Neuronal stem cell (in vitro differentiated cells): ENCODE data around the gene ACP7.

Source experiments
- DNase-seq: peaks from one replicate; pipeline ENCODE4 v3.0.0-alpha.2; 2013; ENCODE audit warnings: low spot score
- H2AFZ ChIP-seq: one replicate; pipeline ENCODE4 v1.6.1; 2013; ENCODE audit warnings: mild to moderate bottlenecking, low read length, inconsistent platforms
- H2AK5ac ChIP-seq: 2 replicates; pipeline ENCODE4 v1.6.1; 2013; ENCODE audit warnings: low read depth, mild to moderate bottlenecking, inconsistent platforms, low read length, moderate library complexity, mixed read lengths
- H2BK120ac ChIP-seq: 2 replicates; pipeline ENCODE4 v1.6.1; 2013; ENCODE audit warnings: low read depth, mild to moderate bottlenecking, inconsistent platforms, low read length, moderate library complexity, mixed read lengths
- H2BK12ac ChIP-seq: one replicate; pipeline ENCODE4 v1.6.1; 2013; ENCODE audit warnings: low read length, inconsistent platforms
- H2BK15ac ChIP-seq: 2 replicates; pipeline ENCODE4 v1.6.1; 2013; ENCODE audit warnings: mild to moderate bottlenecking, low read length, inconsistent platforms, mixed read lengths
- H2BK5ac ChIP-seq: one replicate; pipeline ENCODE4 v1.6.1; 2013; ENCODE audit warnings: inconsistent platforms, mild to moderate bottlenecking, low read length, moderate library complexity
- H3K14ac ChIP-seq: one replicate; pipeline ENCODE4 v1.6.1; 2013; ENCODE audit warnings: low read length, inconsistent platforms
- H3K18ac ChIP-seq: 2 replicates; pipeline ENCODE4 v1.6.1; 2013; ENCODE audit warnings: low read length, inconsistent platforms
- H3K23ac ChIP-seq: 2 replicates; pipeline ENCODE4 v1.6.1; 2013; ENCODE audit warnings: low read depth, mild to moderate bottlenecking, mixed read lengths, low read length, inconsistent platforms; ENCODE audit not compliant: poor library complexity
- H3K27ac ChIP-seq: replicated peaks from 3 replicates; pipeline ENCODE4 v1.5.1; 2013; ENCODE audit warnings: low read length, inconsistent platforms
- H3K27me3 ChIP-seq, 3 experiments: 2 replicates each; pipeline ENCODE4 v1.6.1; 2013; ENCODE audit warnings: low read length in 3 of 3, mild to moderate bottlenecking in 2 of 3, inconsistent platforms in 1 of 3, low read depth in 1 of 3, mixed read lengths in 1 of 3, moderate library complexity in 1 of 3; ENCODE audit not compliant: control insufficient read depth in 3 of 3, insufficient read depth in 3 of 3
- H3K36me3 ChIP-seq, 2 donors: replicated peaks in 1 of 2; 2 replicates each; pipeline ENCODE4 v1.6.1; 2013; ENCODE audit warnings: low read length in 2 of 2; ENCODE audit not compliant: control insufficient read depth in 2 of 2, insufficient read depth in 2 of 2
- H3K4ac ChIP-seq: 2 replicates; pipeline ENCODE4 v1.6.1; 2013; ENCODE audit warnings: inconsistent platforms, mild to moderate bottlenecking, low read length, moderate library complexity
- H3K4me1 ChIP-seq, 2 donors: 1 replicate in 1 of 2; 2 replicates in 1 of 2; pipeline ENCODE4 v1.6.1; 2013; ENCODE audit warnings: low read length in 2 of 2, low read depth in 1 of 2; ENCODE audit not compliant: control insufficient read depth in 2 of 2, insufficient read depth in 1 of 2
- H3K4me2 ChIP-seq: one replicate; pipeline ENCODE4 v1.6.1; 2013; ENCODE audit warnings: mild to moderate bottlenecking, low read length, inconsistent platforms; ENCODE audit not compliant: insufficient read depth, poor library complexity, severe bottlenecking
- H3K4me3 ChIP-seq, 2 donors: 2 replicates each; pipeline ENCODE4 v1.5.1; 2013; ENCODE audit warnings: low read length in 2 of 2, mild to moderate bottlenecking in 2 of 2, inconsistent platforms in 1 of 2, moderate library complexity in 1 of 2
- H3K79me1 ChIP-seq: one replicate; pipeline ENCODE4 v1.6.1; 2013; ENCODE audit warnings: low read depth, mild to moderate bottlenecking, inconsistent platforms, low read length, moderate library complexity
- H3K9ac ChIP-seq: one replicate; pipeline ENCODE4 v1.6.1; 2013; ENCODE audit warnings: mild to moderate bottlenecking, low read depth, low read length, inconsistent platforms; ENCODE audit not compliant: poor library complexity
- H3K9me3 ChIP-seq, 2 donors: replicated peaks in 1 of 2; 2 replicates each; pipeline versions ENCODE3 to v1.6.1; 2013; ENCODE audit warnings: low read length in 2 of 2, mild to moderate bottlenecking in 2 of 2, inconsistent platforms in 1 of 2, low read depth in 1 of 2, mixed read lengths in 1 of 2, moderate library complexity in 1 of 2; ENCODE audit not compliant: control insufficient read depth in 2 of 2, insufficient read depth in 1 of 2
- H4K8ac ChIP-seq: one replicate; pipeline ENCODE4 v1.6.1; 2013; ENCODE audit warnings: low read depth, mild to moderate bottlenecking, inconsistent platforms, low read length, moderate library complexity
- H4K91ac ChIP-seq: one replicate; pipeline ENCODE4 v1.6.1; 2013; ENCODE audit warnings: low read length, low read depth, mild to moderate bottlenecking, inconsistent platforms; ENCODE audit not compliant: poor library complexity
- WGBS, 2 donors: extraction: QIAGEN DNeasy Blood & Tissue Kit; methylation state at CpG; one replicate each; pipeline ENCODE4 v1.1.7; 2013; ENCODE audit warnings: missing lambda C conversion rate in 2 of 2, mixed read lengths in 1 of 2; ENCODE audit not compliant: insufficient read length in 2 of 2, insufficient replicate concordance in 1 of 2; ENCODE audit errors: extremely low coverage in 2 of 2; 5-methylcytosine and 5-hydroxymethylcytosine counted together

ACP7 gene

DNA sequence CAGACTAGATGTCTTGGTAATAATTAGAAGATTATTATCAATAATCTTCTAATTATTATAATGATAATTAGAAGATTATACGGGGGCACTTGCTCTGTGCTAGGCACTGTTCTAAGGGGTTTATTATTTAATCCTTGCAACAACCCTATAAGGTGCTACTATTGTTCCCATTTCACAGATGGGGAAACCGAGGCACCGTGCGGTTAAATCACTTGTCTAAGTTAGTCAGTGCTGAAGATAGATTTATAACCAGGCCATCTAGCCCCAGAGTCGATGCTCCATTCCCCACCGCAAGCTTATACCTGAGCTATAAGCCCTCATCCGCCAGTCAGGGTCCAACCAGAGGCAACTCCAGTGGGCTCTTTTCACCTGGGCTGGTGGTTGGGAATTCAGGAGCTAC is 2.0 kb upstream of the ACP7 start:
- H3K18ac ChIP-seq = no peak overlapping the region
- H3K79me1 ChIP-seq = no peaks in the 10 kb centered on the region
- no peak overlapping the region for H2BK12ac ChIP-seq
- no peak for DNase-seq
- H2BK120ac ChIP-seq = no peak overlapping the region
- H2BK5ac ChIP-seq = no peak overlapping the region
- H3K4me2 ChIP-seq = no peak overlapping the region
- no peaks in the 10 kb centered on the region for H3K36me3 ChIP-seq
- H4K8ac ChIP-seq = no peak overlapping the region
- no peak overlapping the region for H3K4ac ChIP-seq
- no peak overlapping the region for H3K4me3 ChIP-seq
- WGBS, 2 donors = no CpG with 5 or more reads among the region's 7 CpGs
- H4K91ac ChIP-seq = no peak overlapping the region
- no peak overlapping the region for H3K27ac ChIP-seq
- no peak overlapping the region for H2AFZ ChIP-seq
- H3K4me1 ChIP-seq = peaks cover 2% of the 10 kb centered on the region in 2 donors
- no peak overlapping the region for H3K14ac ChIP-seq
- peaks cover 10 to 44% (median 38%) of the 10 kb centered on the region in 3 experiments for H3K27me3 ChIP-seq
- no peak overlapping the region for H2AK5ac ChIP-seq
- H2BK15ac ChIP-seq = no peak overlapping the region
- peaks cover 0 to 2% of the 10 kb centered on the region in 2 donors for H3K9me3 ChIP-seq
- H3K23ac ChIP-seq = no peak overlapping the region
- H3K9ac ChIP-seq = no peak overlapping the region

DNA sequence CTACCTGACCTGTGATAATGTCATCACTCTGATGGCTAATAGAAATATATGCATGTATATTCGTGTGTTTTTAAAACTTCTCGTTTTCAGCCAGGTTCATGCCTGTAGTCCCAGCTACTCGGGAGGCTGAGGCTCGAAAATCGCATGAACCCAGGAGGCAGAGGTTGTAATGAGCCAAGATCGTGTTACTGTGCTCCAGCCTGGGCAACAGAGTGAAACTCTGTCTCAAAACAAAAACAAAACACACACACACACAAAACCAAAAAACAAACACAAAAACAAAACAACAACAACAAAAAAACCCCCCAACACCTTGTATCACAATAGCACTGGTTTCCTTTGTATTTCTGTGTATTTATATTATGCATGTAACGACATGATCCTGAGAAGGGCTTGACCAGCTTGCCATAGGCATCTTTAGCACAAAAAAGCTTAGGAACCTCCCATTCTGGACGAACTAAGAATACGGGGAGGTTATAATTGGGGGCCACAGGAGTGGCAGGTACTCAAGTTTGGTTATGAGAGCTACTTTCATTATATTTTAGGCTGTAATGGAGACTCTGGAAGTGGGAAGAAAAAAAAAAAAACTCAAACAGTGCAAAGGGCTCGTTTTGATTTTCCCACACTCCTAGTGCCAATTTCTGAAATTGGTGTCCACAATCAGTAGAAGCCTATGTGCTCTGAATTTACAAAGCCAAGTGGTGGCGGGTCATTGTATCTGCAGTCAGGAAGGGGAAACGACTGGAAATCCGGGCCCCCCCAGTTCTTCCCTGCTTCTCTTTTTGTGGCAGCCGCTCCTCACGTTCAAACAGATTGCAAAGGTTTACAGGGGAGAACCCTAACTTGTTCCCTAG is 1.2 kb upstream of the ACP7 start:
- H3K14ac ChIP-seq = no peak overlapping the region
- no peak overlapping the region for H4K8ac ChIP-seq
- H3K27me3 ChIP-seq = peaks cover 10 to 44% (median 38%) of the 10 kb centered on the region in 3 experiments
- peaks cover 2% of the 10 kb centered on the region in 2 donors for H3K4me1 ChIP-seq
- no peak overlapping the region for H3K9ac ChIP-seq
- H2AK5ac ChIP-seq = no peak overlapping the region
- no CpG with 5 or more reads among the region's 15 CpGs for WGBS, 2 donors
- H3K79me1 ChIP-seq = no peaks in the 10 kb centered on the region
- H2BK12ac ChIP-seq = no peak overlapping the region
- H2BK120ac ChIP-seq = no peak overlapping the region
- no peaks in the 10 kb centered on the region for H3K36me3 ChIP-seq
- H3K4me2 ChIP-seq = no peak overlapping the region
- no peak for DNase-seq
- no peak overlapping the region for H4K91ac ChIP-seq
- H2BK5ac ChIP-seq = no peak overlapping the region
- no peak overlapping the region for H2BK15ac ChIP-seq
- H3K27ac ChIP-seq = no peak overlapping the region
- H3K23ac ChIP-seq = no peak overlapping the region
- no peak overlapping the region for H3K4me3 ChIP-seq
- peak overlapping the region; percentile 45 for H2AFZ ChIP-seq
- no peak overlapping the region for H3K18ac ChIP-seq
- no peak overlapping the region for H3K4ac ChIP-seq
- peaks cover 0 to 2% of the 10 kb centered on the region in 2 donors for H3K9me3 ChIP-seq

DNA sequence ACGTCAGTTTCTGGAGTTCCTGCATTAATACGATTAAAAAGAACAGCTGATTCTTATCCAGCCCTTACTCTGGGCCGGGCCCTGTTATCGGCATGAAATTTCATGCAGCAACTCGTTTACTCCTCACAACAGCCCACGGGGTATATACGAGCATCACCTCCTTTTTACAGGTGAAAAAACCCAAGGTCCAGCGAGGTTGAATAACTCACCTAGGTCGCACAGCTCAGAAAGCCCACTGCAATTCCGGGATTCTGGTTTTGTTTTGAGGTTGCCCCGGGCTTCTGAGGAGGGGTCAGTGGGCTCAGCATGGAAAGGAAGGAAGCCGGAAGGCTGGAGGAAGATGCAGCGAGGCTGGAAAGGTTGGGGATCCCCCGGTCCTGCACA is 577 bp upstream of the ACP7 start:
- H3K9ac ChIP-seq = peak overlapping the region; percentile 60
- no peaks in the 10 kb centered on the region for H3K36me3 ChIP-seq
- no peak overlapping the region for H2BK15ac ChIP-seq
- no peak overlapping the region for H3K4ac ChIP-seq
- H3K4me2 ChIP-seq = no peak overlapping the region
- peak overlapping the region; percentile 64 for H3K18ac ChIP-seq
- peak overlapping the region in 1 of 2 donors; percentile 18 for H3K4me3 ChIP-seq
- no peak overlapping the region for H2BK5ac ChIP-seq
- H3K27ac ChIP-seq = no peak overlapping the region
- no peak overlapping the region for H4K8ac ChIP-seq
- H3K23ac ChIP-seq = peak overlapping the region; percentile 65
- H2AFZ ChIP-seq = peak overlapping the region; percentile 45
- peaks cover 0 to 2% of the 10 kb centered on the region in 2 donors for H3K9me3 ChIP-seq
- peak overlapping the region; percentile 46 for H2AK5ac ChIP-seq
- WGBS, 2 donors = no CpG with 5 or more reads among the region's 14 CpGs
- H2BK12ac ChIP-seq = no peak overlapping the region
- H3K14ac ChIP-seq = no peak overlapping the region
- no peak for DNase-seq
- no peak overlapping the region for H4K91ac ChIP-seq
- peaks cover 10 to 44% (median 38%) of the 10 kb centered on the region in 3 experiments for H3K27me3 ChIP-seq
- peaks cover 2% of the 10 kb centered on the region in 2 donors for H3K4me1 ChIP-seq
- no peaks in the 10 kb centered on the region for H3K79me1 ChIP-seq
- no peak overlapping the region for H2BK120ac ChIP-seq

DNA sequence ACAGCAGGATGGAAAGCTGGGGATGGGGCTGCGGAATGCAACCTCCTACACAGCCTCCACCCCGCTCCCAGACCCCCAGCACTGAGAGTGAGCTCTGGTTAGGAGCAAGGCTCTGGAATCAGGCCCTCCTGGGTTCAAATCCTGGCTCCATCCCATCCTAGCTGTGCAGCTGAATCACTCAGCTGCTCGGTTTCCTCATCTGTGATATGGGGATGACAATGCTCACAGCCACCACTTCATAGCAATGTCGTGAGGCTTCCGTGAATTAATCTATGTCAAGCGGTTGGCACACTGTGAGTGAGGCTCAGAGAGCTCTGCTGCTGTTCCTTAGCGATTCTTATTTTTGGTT is 538 bp downstream of the ACP7 start:
- H3K4me3 ChIP-seq = no peak overlapping the region
- peaks cover 10 to 44% (median 38%) of the 10 kb centered on the region in 3 experiments for H3K27me3 ChIP-seq
- H3K79me1 ChIP-seq = no peaks in the 10 kb centered on the region

More for the DNA sequence above, 538 bp downstream of the ACP7 start:
- Histone ChIP-seq H3K9ac (no peak overlapping the region), H3K23ac (no peak overlapping the region), H3K9me3 (peaks cover 0 to 2% of the 10 kb centered on the region in 2 donors), H2AFZ (peak overlapping the region; percentile 82), H3K18ac (no peak overlapping the region), H2BK15ac (no peak overlapping the region), H3K36me3 (no peaks in the 10 kb centered on the region), H2AK5ac (peak overlapping the region; percentile 3), H3K27ac (no peak overlapping the region), H3K4me2 (peak overlapping the region; percentile 69), H4K8ac (no peak overlapping the region), H3K4ac (no peak overlapping the region), H3K14ac (no peak overlapping the region), H3K4me1 (peaks cover 2% of the 10 kb centered on the region in 2 donors), H2BK120ac (no peak overlapping the region), H2BK12ac (no peak overlapping the region), H2BK5ac (no peak overlapping the region), H4K91ac (no peak overlapping the region)
- no peak for DNase-seq
- WGBS, 2 donors = no CpG with 5 or more reads among the region's 7 CpGs
